Measurements from ENCODE around the gene ZNF396.

DNA sequence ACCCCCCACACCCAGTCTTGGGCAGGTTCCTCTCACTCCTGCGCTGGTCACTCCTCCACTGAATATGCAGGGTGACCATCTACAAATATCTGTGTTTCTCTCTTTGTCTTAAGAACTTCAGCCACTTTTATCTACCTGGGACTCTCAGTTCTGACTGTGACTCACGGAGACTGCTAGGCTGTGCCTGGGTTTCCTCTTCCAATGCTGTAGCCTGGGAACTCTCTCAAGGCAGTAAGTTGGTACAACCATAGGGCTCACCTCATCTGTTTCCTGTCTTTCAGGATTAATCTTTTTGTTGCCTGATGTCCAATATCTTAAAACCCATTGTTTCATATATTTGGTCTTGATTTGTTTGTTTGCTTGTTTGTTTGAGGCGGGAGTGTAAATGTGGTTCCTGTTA lies 47.2 kb upstream of the ZNF396 start:
- TF ChIP-seq, protein P1, sequence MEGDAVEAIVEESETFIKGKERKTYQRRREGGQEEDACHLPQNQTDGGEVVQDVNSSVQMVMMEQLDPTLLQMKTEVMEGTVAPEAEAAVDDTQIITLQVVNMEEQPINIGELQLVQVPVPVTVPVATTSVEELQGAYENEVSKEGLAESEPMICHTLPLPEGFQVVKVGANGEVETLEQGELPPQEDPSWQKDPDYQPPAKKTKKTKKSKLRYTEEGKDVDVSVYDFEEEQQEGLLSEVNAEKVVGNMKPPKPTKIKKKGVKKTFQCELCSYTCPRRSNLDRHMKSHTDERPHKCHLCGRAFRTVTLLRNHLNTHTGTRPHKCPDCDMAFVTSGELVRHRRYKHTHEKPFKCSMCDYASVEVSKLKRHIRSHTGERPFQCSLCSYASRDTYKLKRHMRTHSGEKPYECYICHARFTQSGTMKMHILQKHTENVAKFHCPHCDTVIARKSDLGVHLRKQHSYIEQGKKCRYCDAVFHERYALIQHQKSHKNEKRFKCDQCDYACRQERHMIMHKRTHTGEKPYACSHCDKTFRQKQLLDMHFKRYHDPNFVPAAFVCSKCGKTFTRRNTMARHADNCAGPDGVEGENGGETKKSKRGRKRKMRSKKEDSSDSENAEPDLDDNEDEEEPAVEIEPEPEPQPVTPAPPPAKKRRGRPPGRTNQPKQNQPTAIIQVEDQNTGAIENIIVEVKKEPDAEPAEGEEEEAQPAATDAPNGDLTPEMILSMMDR (IDR thresholded peaks at IDR 0.05 in 2 of 3, conservative IDR thresholded peaks at IDR 0.05 in 1 of 3; ENCODE audit: insufficient read depth in 2 of 3, low read depth in 1 of 3, low read length in 3 of 3) = no peak
- TF ChIP-seq ZBTB8A (IDR thresholded peaks at IDR 0.05; ENCODE audit: partially characterized antibody) (no peak), ZEB2 (IDR thresholded peaks at IDR 0.05) (no peak)

Data from K562 (cell line).